Measurements from ENCODE around the gene NPIPA2.
"Not testable (repeated sequence)": the region's sequence is repeated elsewhere in the genome, so short reads cannot be mapped to it uniquely, and the experiment has no call there.

Gene NPIPA2

GRCh38 chr16:14742273-14743128, at the start of gene NPIPA2:
Gene NPIPA2, plus strand, starts transcription at chr16:14742533. Its CDS starts 5,533 bp downstream, at chr16:14748066.
- not testable (repeated sequence) for DNase-seq

DNA sequence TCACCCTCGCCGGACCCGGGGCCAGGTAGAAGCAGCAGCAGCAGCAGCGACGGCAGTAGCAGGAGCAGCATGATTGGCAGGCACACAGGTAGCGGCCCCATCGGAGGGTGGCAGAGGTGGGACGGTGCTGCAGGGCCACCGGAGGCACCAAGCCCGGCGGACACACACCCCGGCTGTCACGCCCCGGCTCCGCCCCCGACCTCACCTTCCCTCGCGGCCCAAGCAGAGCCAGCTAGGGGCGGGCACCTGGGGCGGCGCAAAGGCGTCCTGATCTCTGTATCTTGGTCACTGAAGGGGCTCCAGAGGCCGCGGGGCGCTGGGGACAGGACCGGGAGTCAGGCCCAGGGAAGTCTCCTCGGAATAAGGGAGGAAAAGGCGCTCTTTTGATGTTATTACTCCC, 48.2 kb upstream of the NPIPA2 start, which contains the start of gene PLA2G10:
PLA2G10 (minus strand) TSS at position 180 of the 400 bp plus-strand sequence; CDS start at position 101, 79 bp downstream.
- not testable (repeated sequence) for DNase-seq

- DNase-seq = not testable (repeated sequence)
Observed at GRCh38 chr16:14701859-14702258, 40.5 kb upstream of the NPIPA2 start.

GRCh38 chr16:14702672-14703071, 39.7 kb upstream of the NPIPA2 start:
- not testable (repeated sequence) for DNase-seq

- not testable (repeated sequence) for DNase-seq
Observed at GRCh38 chr16:14703156-14704011, 38.9 kb upstream of the NPIPA2 start, which contains the start of gene NPIPA3. Gene NPIPA3, plus strand, starts transcription at chr16:14703411. Its CDS starts 5,533 bp downstream, at chr16:14708944.

DNA sequence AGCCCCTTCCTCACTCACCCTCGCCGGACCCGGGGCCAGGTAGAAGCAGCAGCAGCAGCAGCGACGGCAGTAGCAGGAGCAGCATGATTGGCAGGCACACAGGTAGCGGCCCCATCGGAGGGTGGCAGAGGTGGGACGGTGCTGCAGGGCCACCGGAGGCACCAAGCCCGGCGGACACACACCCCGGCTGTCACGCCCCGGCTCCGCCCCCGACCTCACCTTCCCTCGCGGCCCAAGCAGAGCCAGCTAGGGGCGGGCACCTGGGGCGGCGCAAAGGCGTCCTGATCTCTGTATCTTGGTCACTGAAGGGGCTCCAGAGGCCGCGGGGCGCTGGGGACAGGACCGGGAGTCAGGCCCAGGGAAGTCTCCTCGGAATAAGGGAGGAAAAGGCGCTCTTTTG, 9.1 kb upstream of the NPIPA2 start:
- not testable (repeated sequence) for DNase-seq

- not testable (repeated sequence) for DNase-seq
Observed at GRCh38 chr16:14740832-14741385, 1.4 kb upstream of the NPIPA2 start.

- DNase-seq = not testable (repeated sequence)
Observed at GRCh38 chr16:14741794-14742193, 539 bp upstream of the NPIPA2 start.

DNA sequence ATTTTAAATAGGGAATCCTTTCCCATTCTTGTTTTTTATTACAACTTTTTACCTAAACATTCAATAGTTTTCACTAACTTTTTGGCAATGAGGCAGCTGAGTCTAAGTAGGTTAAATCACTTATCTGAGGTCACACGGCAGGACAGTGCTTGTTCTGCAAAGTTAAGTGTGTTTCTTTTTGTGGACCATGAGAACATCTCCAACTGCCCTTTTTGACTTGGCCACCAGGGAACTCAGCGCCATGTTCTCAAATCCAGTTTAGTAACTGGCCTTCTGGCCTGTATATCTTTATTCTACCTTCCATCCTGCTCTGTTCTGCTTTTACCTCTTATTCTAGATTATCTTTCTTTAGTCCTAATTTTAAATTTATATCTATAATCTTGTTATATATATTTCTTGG, 31.3 kb downstream of the NPIPA2 start:
- DNase-seq = not testable (repeated sequence)

DNA sequence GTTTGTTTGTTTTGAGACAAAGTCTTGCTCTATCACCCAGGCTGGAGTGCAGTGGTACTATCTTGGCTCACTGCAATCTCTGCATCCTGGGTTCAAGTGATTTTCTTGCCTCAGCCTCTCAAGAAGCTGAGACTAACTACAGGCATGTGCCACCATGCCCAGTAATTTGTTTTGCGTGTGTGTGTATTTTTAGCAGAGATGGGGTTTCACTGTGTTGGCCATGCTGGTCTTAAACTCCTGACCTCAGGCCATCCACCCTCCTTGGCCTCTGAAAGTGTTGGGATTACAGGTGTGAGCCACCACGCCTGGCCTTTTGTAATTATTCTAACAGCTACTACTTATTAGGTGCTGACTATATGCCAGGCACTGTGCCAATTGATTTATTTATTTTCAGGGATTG, 33.3 kb downstream of the NPIPA2 start:
- DNase-seq = not testable (repeated sequence)

GRCh38 chr16:14776763-14777162, 34.4 kb downstream of the NPIPA2 start:
- DNase-seq = not testable (repeated sequence)

DNA sequence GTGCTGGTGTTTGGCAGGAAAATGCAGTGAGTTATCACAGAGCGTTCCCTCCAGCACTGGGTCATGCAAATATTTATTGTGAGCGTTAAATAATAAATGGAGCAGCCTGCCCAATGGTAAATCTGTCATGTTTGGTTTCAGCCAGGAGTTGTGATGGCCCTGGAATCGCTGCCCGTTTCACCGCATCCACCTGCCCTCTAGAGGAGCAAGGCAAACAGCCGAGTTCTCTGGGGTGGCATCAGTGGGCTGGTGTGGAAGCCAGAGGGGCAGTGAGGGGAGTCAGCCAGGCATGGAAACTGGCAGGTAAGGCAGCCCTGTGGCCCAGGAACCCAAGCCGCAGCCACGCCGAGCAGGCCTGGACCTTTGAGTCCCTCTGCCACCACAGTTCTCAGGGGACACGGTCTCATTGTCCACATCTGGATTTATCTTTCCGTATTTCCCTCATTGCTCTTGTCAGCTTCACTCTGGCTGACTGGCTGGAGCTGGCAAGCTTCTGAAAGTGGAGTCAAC, 37.1 kb downstream of the NPIPA2 start:
- not testable (repeated sequence) for DNase-seq

- DNase-seq = not testable (repeated sequence)
Observed at GRCh38 chr16:14786180-14786579, 43.8 kb downstream of the NPIPA2 start.

- DNase-seq = not testable (repeated sequence)
Observed at GRCh38 chr16:14789577-14789976, 47.2 kb downstream of the NPIPA2 start.

- DNase-seq = not testable (repeated sequence)
Observed at GRCh38 chr16:14790320-14790956, 48.1 kb downstream of the NPIPA2 start.

DNA sequence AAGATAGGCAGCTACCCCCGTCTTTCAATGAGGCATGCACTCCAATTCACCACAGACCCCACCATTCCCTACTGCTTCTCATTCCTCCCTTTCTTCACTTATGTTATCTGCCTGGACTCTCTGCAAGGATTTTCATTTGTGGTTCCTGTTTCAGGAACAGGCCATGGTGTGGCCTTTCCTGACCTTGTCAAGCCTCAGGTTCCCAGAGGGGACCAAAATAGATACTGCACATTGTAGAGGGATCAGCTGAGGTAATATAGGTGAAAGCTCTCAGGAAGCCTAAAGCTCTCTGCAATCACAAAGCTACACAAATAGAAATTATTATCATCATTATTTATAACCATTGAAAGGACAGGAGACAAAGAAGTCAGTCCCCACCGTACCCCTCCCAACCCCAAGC, 50.6 kb downstream of the NPIPA2 start:
- not testable (repeated sequence) for DNase-seq

DNA sequence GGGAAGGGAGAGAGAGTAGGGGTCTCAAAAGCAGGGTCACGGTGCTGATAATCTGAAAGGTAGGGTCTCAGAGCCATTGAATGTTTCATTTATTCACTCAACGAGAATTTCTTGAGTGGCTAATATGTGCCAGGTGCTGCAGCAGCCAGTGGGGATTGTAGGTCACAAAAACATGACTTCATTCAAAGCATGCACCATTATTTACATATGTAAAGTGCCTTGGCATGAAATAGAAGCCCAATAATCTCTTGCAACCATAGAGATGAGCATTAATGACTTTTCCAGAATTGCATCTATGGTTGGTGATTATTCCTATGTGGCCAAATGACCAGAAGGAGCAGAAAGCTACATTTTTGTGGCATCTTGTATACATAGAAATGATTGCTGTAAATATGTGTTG, 55.2 kb downstream of the NPIPA2 start:
- not testable (repeated sequence) for DNase-seq

DNA sequence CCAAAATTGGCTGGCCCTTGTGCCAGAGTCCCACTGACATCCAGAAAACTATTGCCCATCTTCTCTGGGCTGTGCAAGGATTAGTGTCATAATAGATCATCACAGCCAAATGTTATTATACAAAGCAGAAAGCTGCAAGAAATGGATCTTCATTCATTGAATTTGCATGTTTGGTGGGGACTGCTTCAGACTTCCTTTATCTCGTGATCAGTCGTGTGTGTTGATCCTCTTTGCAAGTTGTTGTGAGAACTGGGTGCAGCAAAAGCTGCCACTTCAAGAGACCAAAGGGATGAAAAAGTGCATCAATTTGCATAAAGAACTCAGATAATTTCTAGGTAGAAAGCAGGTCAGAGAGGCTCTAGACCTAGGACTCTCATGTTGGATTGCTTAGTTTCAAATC, 61.2 kb downstream of the NPIPA2 start:
- not testable (repeated sequence) for DNase-seq

GRCh38 chr16:14807184-14807678, 64.9 kb downstream of the NPIPA2 start:
- DNase-seq = not testable (repeated sequence)

- not testable (repeated sequence) for DNase-seq
Observed at GRCh38 chr16:14813890-14814289, 71.6 kb downstream of the NPIPA2 start.

All from SW 1271 (cell line).